AG04450 (cell line): Measurements from ENCODE around the gene RPS8. TPM values are rescaled to one million over a fixed set of nuclear protein-coding genes. Genes with fewer than 3 reads are reported as not detected.
"Not testable (repeated sequence)": the region's sequence is repeated elsewhere in the genome, so short reads cannot be mapped to it uniquely, and the experiment has no call there.

Experiments used
- CTCF ChIA-PET: fragments of 300-600, 350-600 bp; formaldehyde crosslinking; extraction: SDS; loops from one replicate; lab custom pipeline; 2022; ENCODE audit warnings: antibody characterized with exemption, inconsistent platforms; lab: Charles Lee
- POLR2A ChIA-PET: fragments of 350-600 bp; formaldehyde crosslinking; extraction: SDS; loops from one replicate; lab custom pipeline; 2021; ENCODE audit warnings: antibody characterized with exemption, inconsistent platforms; lab: Yijun Ruan, JAX
- DNase-seq: peaks from one replicate; pipeline ENCODE4 v3.0.0-alpha.2; 2011; ENCODE audit warnings: low read depth, low spot score
- H3K27ac ChIP-seq: one replicate; pipeline ENCODE4 v1.5.1; 2012; ENCODE audit warnings: low read depth, low read length, control low read depth
- H3K27me3 ChIP-seq: one replicate; pipeline ENCODE4 v1.6.0; 2012; ENCODE audit warnings: low read length; ENCODE audit not compliant: control insufficient read depth, insufficient read depth
- H3K4me3 ChIP-seq: 2 replicates; pipeline ENCODE4 v1.5.1; 2011; ENCODE audit warnings: mild to moderate bottlenecking, low read depth, low read length, control low read depth
- H3K9me3 ChIP-seq: 2 replicates; pipeline ENCODE4 v1.5.1; 2012; ENCODE audit warnings: low read length; ENCODE audit not compliant: control insufficient read depth, insufficient read depth
- polyA plus RNA-seq: library from polyadenylated mRNA; depleted of rRNA; stranded (reverse); fragments of >200 nt; gene quantifications from 2 replicates; pipeline ENCODE4 v1.2.3, GENCODE V29; 2011
- TF ChIP-seq, protein P1 (sequence below): IDR thresholded peaks from 2 replicates; pipeline ENCODE4 v1.5.1; 2011; ENCODE audit warnings: low read depth, low read length, control low read depth, inconsistent platforms

Gene RPS8
- polyA plus RNA-seq, 1 experiment: 2,661 TPM

DNA sequence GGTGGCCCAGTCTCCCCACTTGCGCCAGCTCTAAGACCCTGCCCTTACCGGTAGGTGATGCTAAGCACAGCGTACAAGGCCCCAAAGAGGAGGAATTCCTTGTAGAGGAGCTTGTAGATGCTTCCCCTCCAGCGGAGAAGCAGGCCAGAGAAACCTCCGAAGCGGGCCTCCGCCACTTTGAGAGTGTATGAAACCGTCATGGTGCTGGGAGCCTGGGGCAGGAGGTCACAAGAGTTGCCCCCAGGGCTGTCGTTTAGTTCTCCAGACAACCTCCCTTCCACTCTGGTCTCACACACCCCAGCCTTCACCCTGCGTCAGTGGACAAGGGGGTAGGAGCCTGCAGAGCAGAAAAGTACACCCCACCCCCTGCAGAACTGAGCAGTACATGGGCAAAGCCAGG is 12.2 kb downstream of the RPS8 start:
- H3K27me3 ChIP-seq: peaks cover 2% of the 10 kb centered on the region
- H3K4me3 ChIP-seq: no peak overlapping the region
- TF ChIP-seq, protein P1, sequence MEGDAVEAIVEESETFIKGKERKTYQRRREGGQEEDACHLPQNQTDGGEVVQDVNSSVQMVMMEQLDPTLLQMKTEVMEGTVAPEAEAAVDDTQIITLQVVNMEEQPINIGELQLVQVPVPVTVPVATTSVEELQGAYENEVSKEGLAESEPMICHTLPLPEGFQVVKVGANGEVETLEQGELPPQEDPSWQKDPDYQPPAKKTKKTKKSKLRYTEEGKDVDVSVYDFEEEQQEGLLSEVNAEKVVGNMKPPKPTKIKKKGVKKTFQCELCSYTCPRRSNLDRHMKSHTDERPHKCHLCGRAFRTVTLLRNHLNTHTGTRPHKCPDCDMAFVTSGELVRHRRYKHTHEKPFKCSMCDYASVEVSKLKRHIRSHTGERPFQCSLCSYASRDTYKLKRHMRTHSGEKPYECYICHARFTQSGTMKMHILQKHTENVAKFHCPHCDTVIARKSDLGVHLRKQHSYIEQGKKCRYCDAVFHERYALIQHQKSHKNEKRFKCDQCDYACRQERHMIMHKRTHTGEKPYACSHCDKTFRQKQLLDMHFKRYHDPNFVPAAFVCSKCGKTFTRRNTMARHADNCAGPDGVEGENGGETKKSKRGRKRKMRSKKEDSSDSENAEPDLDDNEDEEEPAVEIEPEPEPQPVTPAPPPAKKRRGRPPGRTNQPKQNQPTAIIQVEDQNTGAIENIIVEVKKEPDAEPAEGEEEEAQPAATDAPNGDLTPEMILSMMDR: no peak
- CTCF ChIA-PET: interaction anchor here (1.0 to 1.7 kb wide), 6 partner anchors 12 to 227 kb away, joined by 3 to 5 read pairs (median 3); partner anchors contain the start of gene PLK3
- H3K9me3 ChIP-seq: no peaks in the 10 kb centered on the region; the same call in 1 of the 2 replicates
- POLR2A ChIA-PET: interaction anchor here (1.2 to 2.9 kb wide), 2 partner anchors 12 to 57 kb away, joined by 11 to 16 read pairs; partner anchors contain the start of gene RPS8
- H3K27ac ChIP-seq: no peak overlapping the region
- no peak for DNase-seq

- H3K9me3 ChIP-seq: no peaks in the 10 kb centered on the region; the same call in 1 of the 2 replicates
- H3K27me3 ChIP-seq: peaks cover 2% of the 10 kb centered on the region
- TF ChIP-seq, protein P1: no peak
- H3K27ac ChIP-seq: no peak within 1 kb of the TSS
- no peak for DNase-seq
- no peak within 1 kb of the TSS for H3K4me3 ChIP-seq
- ChIA-PET CTCF (interaction anchor here (1.6 to 1.7 kb wide), 3 partner anchors 12 to 226 kb away, joined by 3 to 10 read pairs (median 5); partner anchors contain the start of gene PLK3), POLR2A (interaction anchor here (1.1 to 2.9 kb wide), 2 partner anchors 13 to 31 kb away, joined by 4 to 16 read pairs; partner anchors contain the start of gene RPS8)
These were observed 12.9 kb downstream of the RPS8 start, which contains the start of gene BEST4 for GRCh38 chr1:44788120-44788860. TSS of gene BEST4 (minus strand) at chr1:44788170. CDS start at chr1:44787705, 465 bp downstream.

GRCh38 chr1:44790968-44791801 is 15.8 kb downstream of the RPS8 start:
- DNase-seq: no peak
- ChIA-PET CTCF (interaction anchor here (0.7 to 1.5 kb wide), 4 partner anchors 9 to 61 kb away, joined by 3 to 4 read pairs (median 4); partner anchors contain the start of genes PLK3 and RNU5D-1), POLR2A (interaction anchor here (0.6 to 2.5 kb wide), 5 partner anchors 9 to 792 kb away, joined by 3 to 10 read pairs (median 3); partner anchors contain the start of gene RPS8)
- Histone ChIP-seq H3K4me3 (no peak overlapping the region), H3K9me3 (no peaks in the 10 kb centered on the region; the same call in 1 of the 2 replicates), H3K27me3 (no peaks in the 10 kb centered on the region), H3K27ac (no peak overlapping the region)
- TF ChIP-seq, protein P1: no peak

DNA sequence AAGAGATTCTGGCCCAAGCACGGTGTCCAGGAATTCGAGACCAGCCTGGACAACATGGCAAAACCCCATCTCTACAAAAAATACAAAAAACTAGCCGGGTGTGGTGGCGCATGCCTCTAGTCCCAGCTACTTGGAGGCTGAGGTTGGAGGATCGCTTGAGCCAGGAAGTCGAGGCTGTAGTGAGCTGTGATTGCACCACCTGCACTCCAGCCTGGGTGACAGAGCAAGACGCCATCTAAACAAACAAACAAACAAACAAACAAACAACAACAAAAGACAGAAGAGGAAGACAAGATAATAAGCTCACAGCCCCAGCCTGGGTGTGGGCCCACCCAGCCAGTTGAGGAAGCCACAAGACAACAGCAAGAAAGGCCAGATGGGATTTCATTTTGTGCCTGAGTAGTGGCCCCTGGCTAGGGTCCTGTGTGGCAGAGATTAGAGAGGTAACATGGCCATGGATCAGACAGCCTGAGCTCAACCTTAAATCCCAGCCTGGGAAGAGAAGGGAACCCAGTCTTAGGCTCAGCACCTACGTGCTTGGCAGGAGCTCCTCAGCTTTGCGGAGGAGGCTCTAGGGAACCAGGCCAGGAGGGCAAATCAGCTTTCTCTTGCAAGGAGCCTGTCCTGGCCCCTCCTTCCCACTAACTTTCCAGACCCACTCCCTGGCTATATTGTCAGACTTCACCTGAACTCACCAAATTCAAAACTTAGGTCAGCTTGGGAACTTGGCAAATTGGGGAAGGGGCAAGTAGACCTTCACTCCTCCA is 17.6 kb downstream of the RPS8 start:
- ChIA-PET CTCF (interaction anchor here (0.7 to 1.6 kb wide), 4 partner anchors 14 to 510 kb away, joined by 3 to 12 read pairs (median 4); partner anchors contain the start of genes BTBD19, DYNLT4 and UROD), POLR2A (interaction anchor here (1.1 to 2.5 kb wide), 3 partner anchors 17 to 28 kb away, joined by 3 to 10 read pairs (median 5); partner anchors contain the start of gene RPS8)
- Histone ChIP-seq H3K9me3 (no peaks in the 10 kb centered on the region), H3K27me3 (no peaks in the 10 kb centered on the region), H3K4me3 (no peak overlapping the region), H3K27ac (no peak overlapping the region)
- TF ChIP-seq, protein P1: no peak
- no peak for DNase-seq

DNA sequence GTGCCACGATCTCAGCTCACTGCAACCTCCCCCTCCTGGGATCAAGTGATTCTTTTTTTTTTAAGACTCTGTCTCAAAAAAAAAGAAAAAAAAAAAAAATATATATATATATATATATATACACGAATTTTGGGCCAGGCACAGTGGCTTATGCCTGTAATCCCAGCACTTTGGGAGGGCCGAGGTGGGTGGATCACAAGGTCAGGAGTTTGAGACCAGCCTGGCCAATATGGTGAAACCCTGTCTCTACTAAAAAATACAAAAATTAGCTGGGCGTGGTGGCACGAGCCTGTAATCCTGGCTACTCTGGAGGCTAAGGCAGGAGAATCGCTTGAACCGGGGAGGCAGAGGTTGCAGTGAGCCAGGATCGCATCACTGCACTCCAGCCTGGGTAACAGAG is 22.5 kb downstream of the RPS8 start:
- H3K27ac ChIP-seq, POLR2A ChIA-PET, H3K9me3 ChIP-seq, H3K4me3 ChIP-seq, H3K27me3 ChIP-seq, DNase-seq: not testable (repeated sequence)
- CTCF ChIA-PET: interaction anchor here (0.6 kb wide), 2 partner anchors 10 to 65 kb away, joined by 3 read pairs; partner anchors contain the start of gene BTBD19
